AG09319 (cell line): ENCODE results near the gene COPG2.

ENCODE experiments used
- DNase-seq: peaks from one replicate; pipeline ENCODE4 v3.0.0-alpha.2; 2010; ENCODE audit warnings: low read depth; ENCODE audit errors: extremely low read depth
- CTCF ChIP-seq: IDR thresholded peaks from 2 replicates; pipeline ENCODE4 v1.5.1; 2011; ENCODE audit warnings: low read depth, mild to moderate bottlenecking, inconsistent platforms, low read length, moderate library complexity

COPG2 gene

GRCh38 chr7:130473876-130474275 lies 194.7 kb downstream of the COPG2 start:
- TF ChIP-seq CTCF: no peak
- no peak for DNase-seq

- TF ChIP-seq CTCF: no peak
- no peak for DNase-seq
These were observed 195.3 kb downstream of the COPG2 start for GRCh38 chr7:130473289-130473688.

- DNase-seq: no peak
- TF ChIP-seq CTCF: no peak
These were observed 196.6 kb downstream of the COPG2 start for GRCh38 chr7:130471974-130472373.

GRCh38 chr7:130468612-130469011 lies 199.9 kb downstream of the COPG2 start:
- DNase-seq: no peak
- TF ChIP-seq CTCF: no peak

- no peak for DNase-seq
- no peak for TF ChIP-seq CTCF
These were observed 204.8 kb downstream of the COPG2 start for GRCh38 chr7:130463553-130464434.

- no peak for TF ChIP-seq CTCF
- no peak for DNase-seq
These were observed 207.3 kb downstream of the COPG2 start for GRCh38 chr7:130461272-130461671.

GRCh38 chr7:130458257-130458656 lies 210.3 kb downstream of the COPG2 start:
- no peak for TF ChIP-seq CTCF
- no peak for DNase-seq
